ENCODE measurements around the gene DUSP15.

GRCh38 chr20:31918466-31919105 is 48.3 kb upstream of the DUSP15 start:
- no peak for TF ChIP-seq SIN3A (IDR thresholded peaks at IDR 0.05; ENCODE audit: low read depth)
- no peak for TF ChIP-seq CTCF (IDR thresholded peaks at IDR 0.05 in 2 of 3, conservative IDR thresholded peaks at IDR 0.05 in 1 of 3; ENCODE audit: borderline replicate concordance in 1 of 3, insufficient read depth in 1 of 3, low read depth in 2 of 3, low read length in 2 of 3)
- TF ChIP-seq ATF3 (IDR thresholded peaks at IDR 0.05) = no peak
- TF ChIP-seq EZH2 (IDR thresholded peaks at IDR 0.05) = no peak
- TF ChIP-seq MAX (IDR thresholded peaks at IDR 0.05) = no peak
- no peak for TF ChIP-seq YY1 (IDR thresholded peaks at IDR 0.05; ENCODE audit: extremely low read depth, insufficient replicate concordance, low read depth, low read length)
- TF ChIP-seq POLR2AphosphoS5 (IDR thresholded peaks at IDR 0.05; ENCODE audit: low read depth, low read length) = no peak
